Lung (tissue), 12 donors: ENCODE measurements around the gene SLC13A2. TPM values are rescaled to one million over a fixed set of nuclear protein-coding genes. Genes with fewer than 3 reads are reported as not detected.

Experiments used
- ATAC-seq: fragments of 200-7000 bp; cut with Tn5 transposase; one replicate; pipeline ENCODE4 v1.9.1; 2020; ENCODE audit warnings: moderate number of reproducible peaks; ENCODE audit not compliant: insufficient read depth, low FRiP score
- DNase-seq, 3 donors: peaks; one replicate each; pipeline ENCODE4 v3.0.0-alpha.2; 2013 to 2017
- H3K27ac ChIP-seq, 2 donors: one replicate each; pipeline ENCODE4 v1.5.1; 2013; ENCODE audit warnings: mild to moderate bottlenecking in 2 of 2, moderate library complexity in 2 of 2, control low read depth in 1 of 2, inconsistent platforms in 1 of 2, low read depth in 1 of 2, low read length in 1 of 2
- H3K27me3 ChIP-seq, 3 donors: one replicate each; pipeline ENCODE4 v1.5.1; 2013; ENCODE audit warnings: low read length in 2 of 3; ENCODE audit not compliant: control insufficient read depth in 3 of 3, insufficient read depth in 3 of 3
- H3K36me3 ChIP-seq, 4 donors: one replicate each; pipeline ENCODE4 v1.5.1; 2013; ENCODE audit warnings: low read length in 4 of 4, mild to moderate bottlenecking in 1 of 4, moderate library complexity in 1 of 4; ENCODE audit not compliant: control insufficient read depth in 4 of 4, insufficient read depth in 4 of 4
- H3K4me1 ChIP-seq, 5 donors: one replicate each; pipeline ENCODE4 v1.5.1; 2013; ENCODE audit warnings: low read length in 5 of 5, mild to moderate bottlenecking in 2 of 5, moderate library complexity in 1 of 5; ENCODE audit not compliant: control insufficient read depth in 5 of 5, insufficient read depth in 5 of 5
- H3K4me3 ChIP-seq: one replicate; pipeline ENCODE4 v1.5.1; 2013; ENCODE audit warnings: mild to moderate bottlenecking, control low read depth, moderate library complexity
- H3K9ac ChIP-seq, 2 donors: one replicate each; pipeline ENCODE4 v1.5.1; 2013; ENCODE audit warnings: low read length in 2 of 2, control low read depth in 1 of 2; ENCODE audit not compliant: insufficient read depth in 1 of 2
- H3K9me3 ChIP-seq, 4 donors: one replicate each; pipeline ENCODE4 v1.5.1; 2013; ENCODE audit warnings: low read length in 3 of 4, mild to moderate bottlenecking in 1 of 4, moderate library complexity in 1 of 4; ENCODE audit not compliant: control insufficient read depth in 4 of 4, insufficient read depth in 3 of 4
- CTCF ChIP-seq: IDR thresholded peaks from 2 replicates; pipeline ENCODE4 v1.5.1; 2012; ENCODE audit warnings: mild to moderate bottlenecking; ENCODE audit errors: control extremely low read depth, extremely low read depth
- WGBS, 2 donors: extraction: QIAGEN DNeasy Blood & Tissue Kit; methylation state at CpG; one replicate each; pipeline ENCODE4 v1.1.7; 2013; 5-methylcytosine and 5-hydroxymethylcytosine counted together
- polyA plus RNA-seq, 2 donors: library from polyadenylated mRNA; stranded (reverse); fragments of 200-250 nt; gene quantifications; one replicate each; pipeline ENCODE4 v1.2.1, GENCODE V29; 2013
- total RNA-seq, 2 donors: library from RNA; depleted of rRNA in 1 of 2; stranded (reverse); fragments of >200 nt in 1 of 2; gene quantifications; one replicate each; pipeline ENCODE4 v1.2.1, GENCODE V29; 2014 to 2021
- donor health status: control.
- donor health status: control.
- donor health status: Bipolar disorder and iron deficiency.
- donor health status: healthy.
- donor health status: DM: yes; HTN: yes; CAD: no.

Gene SLC13A2
- total and polyA plus RNA-seq, 4 donors, result 0.02 to 0.15 (median 0.06) TPM; not detected in 1

DNA sequence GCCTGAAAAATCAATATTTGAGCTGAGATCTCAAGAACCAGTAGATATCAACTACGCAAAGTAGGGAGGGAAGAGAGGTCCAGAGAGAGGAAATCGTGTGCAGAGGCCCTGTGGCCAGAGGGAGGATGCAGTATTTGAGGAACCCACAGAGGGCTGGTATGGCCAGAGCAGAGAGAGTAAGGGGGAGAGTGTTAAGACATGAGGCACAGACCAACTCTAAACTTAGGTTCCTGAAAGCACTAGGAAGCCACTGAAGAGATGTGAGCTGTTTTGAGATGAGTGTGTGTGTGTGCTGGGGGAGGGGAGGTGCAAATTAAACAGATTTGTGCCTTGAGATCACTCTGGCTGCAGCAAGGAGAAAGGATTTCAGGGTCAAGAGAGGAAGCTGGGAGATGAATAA is 10.9 kb downstream of the SLC13A2 start:
- no peaks in the 10 kb centered on the region for H3K9me3 ChIP-seq
- H3K9ac ChIP-seq, result no peak overlapping the region
- no peak overlapping the region for H3K27ac ChIP-seq
- 7 to 32% methylated on average over 2 of the region's 2 CpGs for WGBS, 2 donors
- peaks cover 0 to 6% (median 0%) of the 10 kb centered on the region in 5 donors for H3K4me1 ChIP-seq
- DNase-seq, result no peak
- no peak overlapping the region for H3K4me3 ChIP-seq
- ATAC-seq, result peak; percentile 31
- no peak for TF ChIP-seq CTCF
- no peaks in the 10 kb centered on the region for H3K27me3 ChIP-seq
- H3K36me3 ChIP-seq, result no peaks in the 10 kb centered on the region

DNA sequence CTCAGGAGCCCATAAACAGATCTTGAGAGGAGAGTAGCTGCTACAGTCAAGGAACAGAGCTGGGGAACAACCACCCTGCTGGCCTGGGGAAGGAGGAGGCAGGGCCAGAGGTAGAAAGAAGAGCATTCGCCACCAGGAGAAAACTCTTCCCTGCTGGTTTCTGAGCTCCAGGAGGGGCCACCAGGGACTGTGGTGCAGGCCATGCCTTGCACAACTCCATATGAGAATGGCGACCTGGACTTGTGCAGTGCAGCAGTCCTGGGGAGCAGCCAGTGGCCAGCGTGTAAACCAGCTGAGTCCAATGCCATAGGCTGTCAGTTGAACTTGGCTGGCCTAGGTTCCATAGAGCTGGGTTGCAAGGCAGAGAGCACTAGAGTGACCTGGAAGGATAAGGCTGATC is 11.6 kb downstream of the SLC13A2 start:
- WGBS, 2 donors, result 77 to 85% methylated on average over 3 of the region's 3 CpGs
- no peak for ATAC-seq
- TF ChIP-seq CTCF, result no peak
- no peak for DNase-seq
- Histone ChIP-seq H3K9me3 (no peaks in the 10 kb centered on the region), H3K27ac (no peak overlapping the region), H3K4me1 (peaks cover 0 to 6% (median 0%) of the 10 kb centered on the region in 5 donors), H3K9ac (no peak overlapping the region), H3K36me3 (no peaks in the 10 kb centered on the region), H3K27me3 (no peaks in the 10 kb centered on the region), H3K4me3 (no peak overlapping the region)

GRCh38 chr17:28487881-28488532 is 14.6 kb downstream of the SLC13A2 start:
- H3K27me3 ChIP-seq, result no peaks in the 10 kb centered on the region
- 70 to 76% methylated on average over 5 of the region's 5 CpGs for WGBS, 2 donors
- ATAC-seq (no peak), DNase-seq (peak in 2 of 3 donors; percentile 37 to 43)
- no peaks in the 10 kb centered on the region for H3K36me3 ChIP-seq
- no peaks in the 10 kb centered on the region for H3K4me1 ChIP-seq
- no peak for TF ChIP-seq CTCF
- H3K27ac ChIP-seq, result no peak overlapping the region
- H3K9me3 ChIP-seq, result no peaks in the 10 kb centered on the region
- no peak overlapping the region for H3K4me3 ChIP-seq
- H3K9ac ChIP-seq, result no peak overlapping the region
